Cardiac muscle cell (in vitro differentiated cells and primary cell): ENCODE data around the gene CUBN. TPM values are rescaled to one million over a fixed set of nuclear protein-coding genes. Genes with fewer than 3 reads are reported as not detected.
A peak's percentile ranks its signal among the peaks of the same experiment; 100 is the strongest.

Source experiments
- DNase-seq, 2 donors: peaks; one replicate each; pipeline versions ENCODE4 v3.0.0 to v3.0.0-alpha.2; 2010 to 2017; ENCODE audit warnings: low read depth in 1 of 2, low spot score in 1 of 2
- H3K27ac ChIP-seq: fragments of 200-600 bp; sonication (generic); 2 replicates; pipeline ENCODE4 v1.5.1; 2016
- H3K27me3 ChIP-seq: fragments of 200-600 bp; sonication (generic); 2 replicates; pipeline ENCODE4 v1.6.0; 2016; ENCODE audit warnings: control low read depth
- H3K36me3 ChIP-seq: fragments of 200-600 bp; sonication (generic); 2 replicates; pipeline ENCODE4 v1.5.1; 2016; ENCODE audit warnings: control low read depth
- H3K4me1 ChIP-seq: fragments of 200-600 bp; sonication (generic); 2 replicates; pipeline ENCODE4 v1.8.1; 2017; ENCODE audit warnings: low read depth, mild to moderate bottlenecking, mixed run types
- H3K4me3 ChIP-seq: fragments of 200-600 bp; sonication (generic); 2 replicates; pipeline ENCODE4 v1.5.1; 2016; ENCODE audit warnings: mild to moderate bottlenecking
- H3K9me3 ChIP-seq: fragments of 200-600 bp; sonication (generic); 2 replicates; pipeline ENCODE4 v1.5.1; 2017; ENCODE audit warnings: low read depth, mild to moderate bottlenecking, control low read depth
- CTCF ChIP-seq: IDR thresholded peaks from 2 replicates; pipeline ENCODE4 v1.5.1; 2012; ENCODE audit warnings: low read depth, mild to moderate bottlenecking, low read length
- polyA plus RNA-seq: library from polyadenylated mRNA; unstranded; fragments of >200 nt; fragmentation: Nextera tagmentation; extraction: Ambion mirVana; gene quantifications from 2 replicates; pipeline ENCODE4 v1.2.1, GENCODE V29; 2016
- total RNA-seq: library from RNA; depleted of rRNA; stranded (reverse); fragments of >200 nt; gene quantifications from 2 replicates; pipeline ENCODE4 v1.2.3, GENCODE V29; 2016

Gene CUBN
- total and polyA plus RNA-seq, 2 experiments from 2014 or later = 0.79 to 2.7 TPM

GRCh38 chr10:16819436-16819835 is 310.2 kb downstream of the CUBN start:
- TF ChIP-seq CTCF = no peak
- Histone ChIP-seq H3K27ac (no peak overlapping the region), H3K9me3 (no peaks in the 10 kb centered on the region), H3K4me3 (no peak overlapping the region), H3K4me1 (peaks cover 10% of the 10 kb centered on the region), H3K36me3 (no peaks in the 10 kb centered on the region), H3K27me3 (peaks cover 3% of the 10 kb centered on the region)
- DNase-seq = no peak

- Histone ChIP-seq H3K4me3 (no peak overlapping the region), H3K4me1 (peaks cover 10% of the 10 kb centered on the region), H3K27me3 (peaks cover 3% of the 10 kb centered on the region), H3K9me3 (no peaks in the 10 kb centered on the region), H3K36me3 (no peaks in the 10 kb centered on the region), H3K27ac (no peak overlapping the region)
- DNase-seq = no peak
- no peak for TF ChIP-seq CTCF
These were observed 310.6 kb downstream of the CUBN start for GRCh38 chr10:16819026-16819425.

GRCh38 chr10:16817125-16818019 is 312.2 kb downstream of the CUBN start, which contains the start of gene RSU1:
RSU1 (minus strand) TSS chr10:16817424; CDS start chr10:16817081, 343 bp downstream.
- H3K27ac ChIP-seq = peak within 1 kb of the TSS; percentile 85
- H3K4me1 ChIP-seq = peaks cover 10% of the 10 kb centered on the region
- peak; percentile 100 for DNase-seq
- TF ChIP-seq CTCF = no peak
- peak within 1 kb of the TSS; percentile 50 for H3K4me3 ChIP-seq
- H3K9me3 ChIP-seq = no peaks in the 10 kb centered on the region
- H3K36me3 ChIP-seq = no peaks in the 10 kb centered on the region
- peaks cover 3% of the 10 kb centered on the region for H3K27me3 ChIP-seq

DNA sequence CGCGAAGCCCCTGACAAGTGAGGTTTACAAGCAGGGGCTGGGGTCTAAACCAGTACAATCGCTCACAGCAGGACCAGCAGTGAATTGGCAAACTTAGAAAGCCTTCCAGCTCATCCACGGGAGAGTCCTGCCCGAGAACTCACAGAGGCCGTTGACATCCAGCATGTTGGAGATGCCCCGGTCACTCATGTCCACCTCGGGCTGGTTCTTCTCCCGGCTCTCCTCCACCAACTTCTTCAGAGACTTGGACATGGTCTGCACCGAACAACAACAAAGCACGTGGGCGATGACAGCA is 312.8 kb downstream of the CUBN start:
- H3K27me3 ChIP-seq = peaks cover 3% of the 10 kb centered on the region
- peak overlapping the region; percentile 50 for H3K4me3 ChIP-seq
- peaks cover 10% of the 10 kb centered on the region for H3K4me1 ChIP-seq
- H3K27ac ChIP-seq = peak overlapping the region; percentile 85
- TF ChIP-seq CTCF = no peak
- H3K36me3 ChIP-seq = no peaks in the 10 kb centered on the region
- no peaks in the 10 kb centered on the region for H3K9me3 ChIP-seq
- no peak for DNase-seq

DNA sequence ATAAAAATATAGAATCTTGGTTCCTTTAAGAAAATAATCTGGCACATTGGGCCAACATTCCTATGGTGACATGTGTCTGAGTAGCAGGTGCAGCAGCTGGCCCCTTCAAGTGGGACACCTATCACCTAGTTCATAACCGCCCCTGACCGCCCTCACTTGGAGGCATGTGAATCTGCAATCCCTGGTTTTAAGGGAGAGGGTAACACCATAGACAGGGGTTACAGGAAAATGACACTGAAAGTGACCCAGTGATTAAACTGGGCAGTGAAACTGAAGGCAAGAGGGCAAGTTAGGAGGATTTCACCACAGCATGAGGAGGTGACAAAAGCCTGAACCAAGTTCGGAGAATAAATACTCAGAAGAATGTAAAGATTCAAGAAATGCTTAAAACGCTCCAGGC is 313.4 kb downstream of the CUBN start:
- H3K36me3 ChIP-seq = no peaks in the 10 kb centered on the region
- DNase-seq = peak in 1 of 2 donors; percentile 23
- TF ChIP-seq CTCF = no peak
- H3K27me3 ChIP-seq = peaks cover 3% of the 10 kb centered on the region
- no peaks in the 10 kb centered on the region for H3K9me3 ChIP-seq
- H3K4me1 ChIP-seq = peaks cover 10% of the 10 kb centered on the region
- H3K27ac ChIP-seq = no peak overlapping the region
- no peak overlapping the region for H3K4me3 ChIP-seq
